Hepatocyte (in vitro differentiated cells): ENCODE data around the gene ITPKB. TPM values are rescaled to one million over a fixed set of nuclear protein-coding genes. Genes with fewer than 3 reads are reported as not detected.
"Not testable (repeated sequence)": the region's sequence is repeated elsewhere in the genome, so short reads cannot be mapped to it uniquely, and the experiment has no call there.

Experiments
- DNase-seq: peaks from one replicate; pipeline ENCODE4 v3.0.0-alpha.2; 2016; ENCODE audit warnings: low spot score
- H2AFZ ChIP-seq: fragments of 200-600 bp; sonication (generic); 2 replicates; pipeline ENCODE4 v1.6.0; 2016; ENCODE audit warnings: antibody characterized with exemption, mild to moderate bottlenecking
- H3K27ac ChIP-seq: fragments of 200-600 bp; sonication (generic); 2 replicates; pipeline ENCODE4 v1.5.1; 2016; ENCODE audit warnings: mild to moderate bottlenecking
- H3K27me3 ChIP-seq: fragments of 200-600 bp; sonication (generic); 2 replicates; pipeline ENCODE4 v1.6.1; 2016
- H3K36me3 ChIP-seq: fragments of 200-600 bp; sonication (generic); replicated peaks from 2 replicates; pipeline ENCODE4 v1.5.1; 2016; ENCODE audit warnings: low read depth; ENCODE audit not compliant: insufficient read depth
- H3K4me1 ChIP-seq: fragments of 200-600 bp; sonication (generic); 2 replicates; pipeline ENCODE4 v1.5.1; 2016; ENCODE audit warnings: mild to moderate bottlenecking, moderate library complexity; ENCODE audit not compliant: insufficient read depth
- H3K4me2 ChIP-seq: fragments of 200-600 bp; sonication (generic); 2 replicates; pipeline ENCODE4 v1.6.0; 2016
- H3K4me3 ChIP-seq: fragments of 200-600 bp; sonication (generic); 2 replicates; pipeline ENCODE4 v1.5.1; 2016; ENCODE audit warnings: mild to moderate bottlenecking
- H3K79me2 ChIP-seq: fragments of 200-600 bp; sonication (generic); 2 replicates; pipeline ENCODE4 v1.6.0; 2017; ENCODE audit warnings: mild to moderate bottlenecking
- H3K9me2 ChIP-seq: fragments of 200-600 bp; sonication (generic); replicated peaks from 2 replicates; pipeline ENCODE4 v1.6.0; 2017; ENCODE audit warnings: mild to moderate bottlenecking; ENCODE audit not compliant: insufficient read depth
- H3K9me3 ChIP-seq: fragments of 200-600 bp; sonication (generic); 2 replicates; pipeline ENCODE4 v1.5.1; 2016; ENCODE audit warnings: low read depth, mild to moderate bottlenecking
- H4K20me1 ChIP-seq: fragments of 200-600 bp; sonication (generic); 2 replicates; pipeline ENCODE4 v1.6.0; 2016; ENCODE audit warnings: mild to moderate bottlenecking; ENCODE audit not compliant: insufficient read depth, poor library complexity, severe bottlenecking
- CTCF ChIP-seq: fragments of 200-600 bp; sonication (generic); IDR thresholded peaks from 2 replicates; pipeline ENCODE4 v1.5.1; 2016; ENCODE audit warnings: antibody characterized with exemption, mild to moderate bottlenecking; ENCODE audit not compliant: poor library complexity
- EZH2 ChIP-seq: fragments of 200-600 bp; sonication (generic); IDR thresholded peaks from 2 replicates; pipeline ENCODE4 v1.6.1; 2016; ENCODE audit warnings: antibody characterized with exemption, mild to moderate bottlenecking, borderline replicate concordance
- EZH2phosphoT487 ChIP-seq: fragments of 200-600 bp; sonication (generic); IDR thresholded peaks from one replicate; pipeline ENCODE4 v1.6.1; 2018; ENCODE audit warnings: antibody characterized with exemption, mild to moderate bottlenecking, low read depth, moderate library complexity; ENCODE audit not compliant: unreplicated experiment, severe bottlenecking
- WGBS: methylation state at CpG from one replicate; pipeline ENCODE4 v1.1.6; 2016; ENCODE audit warnings: low lambda C conversion rate; ENCODE audit errors: missing lambda C conversion rate; 5-methylcytosine and 5-hydroxymethylcytosine counted together
- polyA plus RNA-seq: library from polyadenylated mRNA; unstranded; fragments of >200 nt; fragmentation: Nextera tagmentation; extraction: Ambion mirVana; gene quantifications from 2 replicates; pipeline ENCODE4 v1.2.1, GENCODE V29; 2016
- total RNA-seq: library from RNA; depleted of rRNA; stranded (reverse); fragments of >200 nt; gene quantifications from 2 replicates; pipeline ENCODE4 v1.2.3, GENCODE V29; 2014

The ITPKB gene
- total and polyA plus RNA-seq, 2 experiments from 2014 or later: 11.0 to 13.8 TPM

- no peaks in the 10 kb centered on the region for H3K9me2 ChIP-seq
- TF ChIP-seq CTCF (no peak), EZH2phosphoT487 (no peak), EZH2 (no peak)
- no peak overlapping the region for H2AFZ ChIP-seq
- no peaks in the 10 kb centered on the region for H4K20me1 ChIP-seq
- H3K27ac ChIP-seq: no peak overlapping the region
- H3K4me1 ChIP-seq: no peaks in the 10 kb centered on the region
- DNase-seq: no peak
- no peaks in the 10 kb centered on the region for H3K36me3 ChIP-seq
- no peaks in the 10 kb centered on the region for H3K9me3 ChIP-seq
- H3K27me3 ChIP-seq: no peaks in the 10 kb centered on the region
- H3K4me3 ChIP-seq: no peak overlapping the region
- H3K79me2 ChIP-seq: no peaks in the 10 kb centered on the region
- WGBS: 90% methylated on average over 2 of the region's 2 CpGs
- H3K4me2 ChIP-seq: no peak overlapping the region
These were observed 12.1 kb upstream of the ITPKB start for GRCh38 chr1:226751214-226751613.

- TF ChIP-seq EZH2phosphoT487: no peak
- TF ChIP-seq CTCF: no peak
- TF ChIP-seq EZH2: no peak
- no peaks in the 10 kb centered on the region for H3K79me2 ChIP-seq
- 86% methylated on average over 11 of the region's 11 CpGs for WGBS
- no peaks in the 10 kb centered on the region for H3K27me3 ChIP-seq
- no peaks in the 10 kb centered on the region for H3K9me2 ChIP-seq
- no peaks in the 10 kb centered on the region for H3K4me1 ChIP-seq
- H4K20me1 ChIP-seq: no peaks in the 10 kb centered on the region
- DNase-seq: no peak
- H3K9me3 ChIP-seq: no peaks in the 10 kb centered on the region
- no peak overlapping the region for H3K4me2 ChIP-seq
- H3K4me3 ChIP-seq: no peak overlapping the region
- H3K36me3 ChIP-seq: no peaks in the 10 kb centered on the region
- H3K27ac ChIP-seq: no peak overlapping the region
- no peak overlapping the region for H2AFZ ChIP-seq
These were observed 10.4 kb upstream of the ITPKB start for GRCh38 chr1:226749467-226749866.

- Histone ChIP-seq H3K4me3 (no peak overlapping the region), H3K79me2 (no peaks in the 10 kb centered on the region), H3K27ac (no peak overlapping the region), H3K9me3 (no peaks in the 10 kb centered on the region), H3K36me3 (no peaks in the 10 kb centered on the region), H4K20me1 (no peaks in the 10 kb centered on the region), H2AFZ (no peak overlapping the region), H3K9me2 (no peaks in the 10 kb centered on the region), H3K27me3 (no peaks in the 10 kb centered on the region), H3K4me2 (no peak overlapping the region), H3K4me1 (no peaks in the 10 kb centered on the region)
- no peak for DNase-seq
- WGBS: 83% methylated on average over 4 of the region's 4 CpGs
- TF ChIP-seq EZH2: no peak
- TF ChIP-seq CTCF: no peak
- no peak for TF ChIP-seq EZH2phosphoT487
These were observed 9.2 kb upstream of the ITPKB start for GRCh38 chr1:226748306-226748705.

GRCh38 chr1:226747519-226748263, 8.6 kb upstream of the ITPKB start:
- H3K9me2 ChIP-seq, H3K9me3 ChIP-seq, H3K27me3 ChIP-seq, H3K4me3 ChIP-seq, H4K20me1 ChIP-seq, H3K4me1 ChIP-seq, H3K4me2 ChIP-seq, H3K27ac ChIP-seq, H2AFZ ChIP-seq, H3K36me3 ChIP-seq, DNase-seq, H3K79me2 ChIP-seq: not testable (repeated sequence)
- WGBS: 91% methylated on average over 16 of the region's 17 CpGs
